ENCODE measurements around the gene C19orf18. TPM values are rescaled to one million over a fixed set of nuclear protein-coding genes. Genes with fewer than 3 reads are reported as not detected.

Gene C19orf18
- total and polyA plus RNA-seq, 3 donors from 2014 or later, result 3.5 to 9.8 (median 8.7) TPM

DNA sequence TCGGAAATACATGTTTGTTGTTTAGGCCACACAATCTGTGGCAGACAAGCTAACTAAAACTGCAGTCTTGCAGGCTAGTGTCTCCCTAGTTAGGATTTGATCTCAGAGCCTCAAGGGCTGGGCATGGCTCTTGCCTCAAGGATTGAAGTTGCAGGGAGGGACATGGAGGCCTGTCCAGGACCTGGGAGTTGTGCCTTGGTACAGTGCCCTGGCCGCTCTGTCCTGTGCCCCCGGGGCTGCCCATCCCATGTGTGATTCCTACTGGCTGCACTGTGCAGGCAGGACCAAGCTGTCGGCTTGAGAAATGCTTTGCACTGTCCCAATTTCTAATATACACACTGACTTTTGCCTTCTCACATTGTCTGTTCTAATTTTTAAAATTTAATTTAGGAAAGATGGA lies 19.3 kb downstream of the C19orf18 start:
- H3K27me3 ChIP-seq, result no peaks in the 10 kb centered on the region
- no peaks in the 10 kb centered on the region for H3K9me3 ChIP-seq
- 87 to 100% methylated on average over 4 of the region's 4 CpGs for WGBS, 2 donors
- H3K4me1 ChIP-seq, result no peaks in the 10 kb centered on the region
- TF ChIP-seq, protein P1, sequence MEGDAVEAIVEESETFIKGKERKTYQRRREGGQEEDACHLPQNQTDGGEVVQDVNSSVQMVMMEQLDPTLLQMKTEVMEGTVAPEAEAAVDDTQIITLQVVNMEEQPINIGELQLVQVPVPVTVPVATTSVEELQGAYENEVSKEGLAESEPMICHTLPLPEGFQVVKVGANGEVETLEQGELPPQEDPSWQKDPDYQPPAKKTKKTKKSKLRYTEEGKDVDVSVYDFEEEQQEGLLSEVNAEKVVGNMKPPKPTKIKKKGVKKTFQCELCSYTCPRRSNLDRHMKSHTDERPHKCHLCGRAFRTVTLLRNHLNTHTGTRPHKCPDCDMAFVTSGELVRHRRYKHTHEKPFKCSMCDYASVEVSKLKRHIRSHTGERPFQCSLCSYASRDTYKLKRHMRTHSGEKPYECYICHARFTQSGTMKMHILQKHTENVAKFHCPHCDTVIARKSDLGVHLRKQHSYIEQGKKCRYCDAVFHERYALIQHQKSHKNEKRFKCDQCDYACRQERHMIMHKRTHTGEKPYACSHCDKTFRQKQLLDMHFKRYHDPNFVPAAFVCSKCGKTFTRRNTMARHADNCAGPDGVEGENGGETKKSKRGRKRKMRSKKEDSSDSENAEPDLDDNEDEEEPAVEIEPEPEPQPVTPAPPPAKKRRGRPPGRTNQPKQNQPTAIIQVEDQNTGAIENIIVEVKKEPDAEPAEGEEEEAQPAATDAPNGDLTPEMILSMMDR (IDR thresholded peaks at IDR 0.05), result no peak
- no peak for TF ChIP-seq POLR2A (IDR thresholded peaks at IDR 0.05)
- H3K36me3 ChIP-seq (ENCODE audit: low read depth, missing control alignments), result no peaks in the 10 kb centered on the region
- intact Hi-C loops (cut with DNase I; ENCODE audit: low total_unique reads), result no loop called here
- no peak overlapping the region for H3K4me3 ChIP-seq
- DNase-seq, result no peak
- H3K27ac ChIP-seq, result no peak overlapping the region

- Histone ChIP-seq H3K9me3 (no peaks in the 10 kb centered on the region), H3K4me3 (peak overlapping the region in 1 of 2 donors; percentile 26), H3K36me3 (ENCODE audit: low read depth, missing control alignments) (no peaks in the 10 kb centered on the region), H3K4me1 (peaks cover 12% of the 10 kb centered on the region), H3K27ac (no peak overlapping the region), H3K27me3 (no peaks in the 10 kb centered on the region)
- 70 to 72% methylated on average over 10 to 12 of the region's 12 CpGs for WGBS, 2 donors
- intact Hi-C loops (cut with DNase I; ENCODE audit: low total_unique reads), result no loop called here
- TF ChIP-seq POLR2A (IDR thresholded peaks at IDR 0.05), result no peak
- TF ChIP-seq, protein P1 (IDR thresholded peaks at IDR 0.05), result no peak
- DNase-seq, result no peak
Measured at GRCh38 chr19:57949702-57950101, 24.6 kb downstream of the C19orf18 start.

- H3K4me1 ChIP-seq, result peaks cover 12% of the 10 kb centered on the region
- H3K27ac ChIP-seq, result no peak overlapping the region
- WGBS, 2 donors, result 70 to 71% methylated on average over 18 to 24 of the region's 24 CpGs
- peak overlapping the region in 1 of 2 donors; percentile 26 for H3K4me3 ChIP-seq
- no peaks in the 10 kb centered on the region for H3K27me3 ChIP-seq
- no peak for TF ChIP-seq POLR2A (IDR thresholded peaks at IDR 0.05)
- TF ChIP-seq, protein P1 (IDR thresholded peaks at IDR 0.05), result no peak
- DNase-seq, result no peak
- no peaks in the 10 kb centered on the region for H3K36me3 ChIP-seq (ENCODE audit: low read depth, missing control alignments)
- intact Hi-C loops (cut with DNase I; ENCODE audit: low total_unique reads), result no loop called here
- no peaks in the 10 kb centered on the region for H3K9me3 ChIP-seq
Measured at GRCh38 chr19:57949296-57949695, 25.0 kb downstream of the C19orf18 start.

- intact Hi-C loops (cut with DNase I; ENCODE audit: low total_unique reads), result no loop called here
- Histone ChIP-seq H3K27me3 (no peaks in the 10 kb centered on the region), H3K9me3 (no peaks in the 10 kb centered on the region), H3K4me3 (peak within 1 kb of the TSS; percentile 73 to 95), H3K36me3 (ENCODE audit: low read depth, missing control alignments) (no peaks in the 10 kb centered on the region), H3K27ac (peak within 1 kb of the TSS; percentile 55 to 74), H3K4me1 (peaks cover 12% of the 10 kb centered on the region)
- WGBS, 2 donors, result 7 to 8% methylated on average over 19 to 54 of the region's 54 CpGs
- peak; percentile 97 for DNase-seq
- no peak for TF ChIP-seq POLR2A (IDR thresholded peaks at IDR 0.05)
- TF ChIP-seq, protein P1 (IDR thresholded peaks at IDR 0.05), result peak; percentile 40 to 84 (median 74)
Measured at GRCh38 chr19:57947419-57948134, 26.8 kb downstream of the C19orf18 start, which contains the start of gene ZNF256. TSS of gene ZNF256 (minus strand) at chr19:57947706. CDS start at chr19:57947474, 232 bp downstream.

GRCh38 chr19:57947088-57947418 lies 27.3 kb downstream of the C19orf18 start:
- DNase-seq, result no peak
- H3K36me3 ChIP-seq (ENCODE audit: low read depth, missing control alignments), result no peaks in the 10 kb centered on the region
- WGBS, 2 donors, result 0 to 1% methylated on average over 8 to 18 of the region's 18 CpGs
- H3K27ac ChIP-seq, result peak overlapping the region; percentile 55 to 74
- H3K9me3 ChIP-seq, result no peaks in the 10 kb centered on the region
- peak overlapping the region; percentile 73 to 95 for H3K4me3 ChIP-seq
- intact Hi-C loops (cut with DNase I; ENCODE audit: low total_unique reads), result no loop called here
- TF ChIP-seq, protein P1 (IDR thresholded peaks at IDR 0.05), result no peak
- no peak for TF ChIP-seq POLR2A (IDR thresholded peaks at IDR 0.05)
- peaks cover 12% of the 10 kb centered on the region for H3K4me1 ChIP-seq
- H3K27me3 ChIP-seq, result no peaks in the 10 kb centered on the region
